Skeletal muscle cell (primary cell): ENCODE data around the gene FBXO24.
"Not testable (repeated sequence)": the region's sequence is repeated elsewhere in the genome, so short reads cannot be mapped to it uniquely, and the experiment has no call there.

ENCODE experiments used
- DNase-seq: peaks from one replicate; pipeline ENCODE4 v3.0.0-alpha.2; 2010; ENCODE audit warnings: low read depth
- H3K4me3 ChIP-seq: 2 replicates; pipeline ENCODE4 v1.5.1; 2011; ENCODE audit warnings: low read depth, mild to moderate bottlenecking, control low read depth, low read length, moderate library complexity

FBXO24 gene

GRCh38 chr7:100586266-100587025, at the start of gene FBXO24:
TSS of gene FBXO24 (plus strand) at chr7:100586328. CDS start at chr7:100586626, 298 bp downstream.
- H3K4me3 ChIP-seq, result peak within 1 kb of the TSS; percentile 96
- peak; percentile 100 for DNase-seq

GRCh38 chr7:100536695-100537094, 49.4 kb upstream of the FBXO24 start:
- DNase-seq, H3K4me3 ChIP-seq: not testable (repeated sequence)

DNA sequence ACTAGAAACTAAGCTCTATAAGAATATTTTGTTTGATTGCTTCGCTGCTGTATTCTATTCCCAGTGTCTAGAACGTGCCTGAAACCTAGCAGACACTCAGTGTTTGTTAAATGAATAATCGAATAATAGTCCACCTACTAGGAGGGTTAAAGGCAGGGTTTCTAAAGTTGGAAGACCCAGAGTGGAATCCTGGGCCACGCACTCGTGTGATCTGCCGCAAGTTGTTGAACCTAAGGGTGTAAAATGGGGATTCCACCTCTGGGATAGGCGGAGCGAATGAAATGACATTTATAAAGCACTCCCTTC, 47.8 kb upstream of the FBXO24 start:
- peak overlapping the region; percentile 53 for H3K4me3 ChIP-seq
- no peak for DNase-seq

GRCh38 chr7:100538654-100539435, 47.3 kb upstream of the FBXO24 start, which contains the start of gene AGFG2:
TSS of gene AGFG2 (plus strand) at chr7:100539203. CDS start at chr7:100539347, 144 bp downstream.
- DNase-seq, result peak; percentile 99
- peak within 1 kb of the TSS; percentile 81 for H3K4me3 ChIP-seq

DNA sequence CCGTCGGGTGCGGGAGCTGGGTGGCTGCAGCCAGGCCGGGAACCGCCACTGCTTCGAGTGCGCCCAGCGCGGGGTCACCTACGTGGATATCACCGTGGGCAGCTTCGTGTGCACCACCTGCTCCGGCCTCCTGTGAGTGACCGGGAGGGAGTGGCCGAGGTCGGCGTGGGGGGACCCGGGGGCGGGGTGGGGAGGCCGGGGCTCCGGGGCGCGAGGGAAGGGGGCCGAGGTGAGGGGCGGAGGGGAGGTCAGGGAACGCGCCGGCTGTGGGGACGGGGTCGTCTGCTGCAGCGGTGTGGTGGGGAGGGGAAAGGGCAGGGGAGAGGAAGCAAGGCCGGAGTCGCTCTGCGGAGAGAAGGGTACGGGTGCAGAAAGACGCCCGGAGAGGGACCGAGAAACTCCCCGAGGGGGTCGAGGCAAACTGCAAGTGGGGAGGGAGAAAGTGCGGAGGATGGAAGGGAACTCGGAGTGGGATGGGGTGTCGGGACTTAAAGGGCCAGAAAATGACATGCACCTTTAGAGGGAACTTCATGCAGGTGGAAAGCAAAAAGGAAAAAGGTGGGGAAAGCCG, 46.6 kb upstream of the FBXO24 start:
- DNase-seq, result no peak
- H3K4me3 ChIP-seq, result peak overlapping the region; percentile 81

- H3K4me3 ChIP-seq, result peak overlapping the region; percentile 81
- DNase-seq, result no peak
Measured at GRCh38 chr7:100540073-100540723, 45.9 kb upstream of the FBXO24 start.

DNA sequence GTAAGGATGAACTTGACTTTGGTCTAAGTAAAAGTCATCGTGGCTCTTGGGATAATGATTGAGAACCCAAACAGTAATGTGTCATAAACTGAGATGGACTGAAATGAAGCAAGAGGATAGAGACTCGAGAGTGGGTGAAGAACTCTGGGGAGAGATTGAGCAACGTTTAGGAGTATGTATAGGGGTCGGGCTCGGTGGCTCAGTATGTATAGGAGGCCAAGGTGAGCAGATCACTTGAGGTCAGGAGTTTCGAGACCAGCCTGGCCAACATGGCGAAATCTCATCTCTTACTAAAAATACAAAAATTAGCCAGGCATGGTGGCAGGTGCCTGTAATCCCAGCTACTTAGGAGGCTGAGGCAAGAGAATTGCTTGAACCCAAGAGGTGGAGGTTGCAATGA, 44.8 kb upstream of the FBXO24 start:
- not testable (repeated sequence) for DNase-seq, H3K4me3 ChIP-seq

DNA sequence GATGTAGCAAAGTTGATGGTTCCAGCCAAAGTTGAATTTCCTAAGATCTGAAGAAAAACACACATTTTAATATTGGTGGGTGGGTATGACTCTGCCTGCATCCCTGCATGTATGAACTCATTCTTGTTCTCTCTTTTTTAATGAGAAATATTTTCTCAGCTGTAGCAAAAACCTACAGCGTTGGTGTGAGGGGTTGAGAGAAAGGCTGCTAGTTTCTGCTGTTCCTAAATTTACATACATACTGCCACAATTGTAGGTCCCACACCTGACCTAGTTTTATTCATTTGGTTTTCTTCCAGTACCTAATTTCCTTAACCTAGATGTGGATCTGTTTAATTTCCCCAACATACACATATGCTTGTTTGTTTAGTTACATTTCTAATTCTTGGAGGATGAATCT, 42.5 kb upstream of the FBXO24 start:
- no peak for DNase-seq
- H3K4me3 ChIP-seq, result no peak overlapping the region

GRCh38 chr7:100544386-100544785, 41.7 kb upstream of the FBXO24 start:
- H3K4me3 ChIP-seq, result no peak overlapping the region
- DNase-seq, result no peak

DNA sequence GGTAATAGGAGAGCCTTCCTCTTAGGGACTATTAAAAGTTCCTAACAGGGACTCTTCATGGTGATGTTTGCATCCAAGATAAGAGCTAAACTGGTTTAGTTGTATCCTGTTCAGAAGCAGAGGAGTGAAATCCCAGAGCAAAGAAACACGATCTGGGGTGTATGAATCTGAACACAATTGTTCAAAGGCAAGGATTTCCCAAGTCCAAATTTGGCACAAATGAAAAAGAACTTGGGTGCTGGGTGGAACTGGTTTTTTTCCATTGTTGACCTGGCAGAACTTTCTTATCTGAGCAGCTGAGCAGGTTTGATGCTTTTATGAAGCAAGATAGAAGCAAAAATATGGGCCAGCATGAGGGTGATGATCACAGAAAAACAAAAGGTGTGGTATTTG, 41.2 kb upstream of the FBXO24 start:
- H3K4me3 ChIP-seq, result no peak overlapping the region
- no peak for DNase-seq

GRCh38 chr7:100545360-100546128, 40.6 kb upstream of the FBXO24 start:
- H3K4me3 ChIP-seq, result no peak overlapping the region
- peak; percentile 87 for DNase-seq

DNA sequence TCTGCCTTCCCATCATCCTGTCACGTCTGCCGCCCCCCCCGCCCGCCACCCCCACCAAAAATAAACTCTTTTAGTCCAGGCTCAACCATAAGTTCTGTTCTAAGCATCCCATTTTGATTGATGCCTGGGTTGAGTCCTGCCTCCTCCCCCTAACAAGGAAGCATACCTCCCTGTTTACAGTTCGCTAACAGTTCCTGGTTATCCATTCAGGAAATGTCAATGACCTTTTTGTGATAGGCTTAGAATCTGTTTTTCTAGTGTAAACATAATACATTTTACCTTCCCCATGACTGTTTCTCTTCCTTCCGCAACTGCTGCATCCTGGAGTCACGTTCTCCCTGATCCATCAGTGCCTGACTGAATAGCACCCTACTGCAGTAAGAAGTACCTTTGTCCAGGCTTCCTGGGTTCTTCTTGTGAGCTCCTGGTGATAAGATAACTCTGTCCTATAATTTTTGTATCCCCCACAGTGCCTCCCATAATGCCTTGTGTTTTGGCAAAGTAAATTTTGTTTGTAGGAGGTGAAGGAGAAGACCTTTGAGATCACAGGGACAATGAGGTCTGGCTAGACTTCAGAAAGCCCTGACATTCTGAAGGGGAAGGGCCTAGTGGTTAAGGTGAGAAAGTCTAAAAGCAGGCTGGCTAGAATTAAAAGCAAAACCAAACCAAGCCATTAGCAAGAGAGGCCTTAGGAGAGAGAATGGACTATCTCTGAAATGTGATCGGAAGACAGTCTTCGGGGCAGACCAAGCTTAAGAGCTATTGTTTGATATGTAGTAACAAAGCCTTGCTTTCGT, 39.8 kb upstream of the FBXO24 start:
- H3K4me3 ChIP-seq, result no peak overlapping the region
- DNase-seq, result no peak

GRCh38 chr7:100546926-100547800, 39.0 kb upstream of the FBXO24 start:
- no peak overlapping the region for H3K4me3 ChIP-seq

GRCh38 chr7:100547872-100548271, 38.3 kb upstream of the FBXO24 start:
- no peak for DNase-seq
- H3K4me3 ChIP-seq, result no peak overlapping the region

More at GRCh38 chr7:100546926-100547800, 39.0 kb upstream of the FBXO24 start:
- DNase-seq, result no peak

DNA sequence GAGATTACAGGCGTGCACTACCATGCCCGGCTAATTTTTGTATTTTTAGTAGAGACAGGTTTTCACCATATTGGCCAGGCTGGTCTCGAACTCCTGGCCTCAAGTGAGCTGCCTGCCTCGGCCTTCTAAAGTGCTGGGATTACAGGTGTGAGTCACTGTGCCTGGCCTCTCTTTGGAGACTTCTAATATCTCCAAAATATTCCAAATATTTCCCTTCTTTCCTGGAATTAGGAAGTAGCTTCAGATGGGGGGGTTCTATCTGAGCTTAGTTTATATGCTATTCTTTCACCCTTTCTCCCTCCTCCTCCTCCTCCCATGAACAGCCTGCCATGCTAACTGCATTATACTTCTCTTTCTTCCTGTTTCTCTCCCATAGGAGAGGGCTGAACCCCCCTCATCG, 37.7 kb upstream of the FBXO24 start:
- H3K4me3 ChIP-seq, DNase-seq: not testable (repeated sequence)

DNA sequence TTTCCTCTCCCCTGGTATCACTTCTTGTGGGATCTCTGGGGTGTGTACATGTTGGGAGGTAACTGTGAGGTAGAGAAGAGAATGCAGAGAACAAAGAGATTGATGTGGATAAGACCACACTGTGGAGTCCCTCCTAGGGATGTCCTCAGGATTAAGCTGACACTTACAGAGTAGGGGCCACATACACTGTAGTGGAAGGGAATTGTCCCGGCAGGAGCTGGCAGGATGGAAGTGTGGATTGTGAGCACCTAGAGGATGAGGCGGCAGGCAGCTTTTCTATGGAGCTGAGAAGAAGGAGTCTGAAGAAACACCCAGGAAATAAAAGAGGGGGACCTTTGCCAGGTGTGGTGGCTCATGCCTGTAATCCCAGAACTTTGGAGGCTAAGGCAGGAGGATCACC, 33.6 kb upstream of the FBXO24 start:
- DNase-seq, result no peak

DNA sequence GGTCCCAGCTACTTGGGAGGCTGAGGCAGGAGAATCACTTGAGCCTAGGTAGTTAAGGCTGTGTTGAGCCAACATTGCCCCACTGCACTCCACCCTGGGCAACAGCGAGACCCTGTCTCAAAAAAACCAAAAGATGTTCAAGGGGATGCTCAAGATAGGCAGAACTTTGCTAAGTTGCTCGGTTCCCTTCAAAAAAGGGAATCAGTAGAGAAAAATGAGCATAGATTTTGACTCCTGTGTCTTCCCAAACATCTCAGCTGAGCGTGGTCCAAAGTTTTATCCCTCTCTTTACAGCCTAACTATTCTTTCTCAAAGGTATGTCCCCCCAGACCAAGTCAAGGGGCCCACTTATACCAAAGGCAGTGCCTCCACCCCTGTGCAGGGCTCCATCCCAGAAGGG, 33.1 kb upstream of the FBXO24 start:
- no peak for DNase-seq
- H3K4me3 ChIP-seq, result no peak overlapping the region

More for the DNA sequence above, 33.6 kb upstream of the FBXO24 start:
- no peak overlapping the region for H3K4me3 ChIP-seq

DNA sequence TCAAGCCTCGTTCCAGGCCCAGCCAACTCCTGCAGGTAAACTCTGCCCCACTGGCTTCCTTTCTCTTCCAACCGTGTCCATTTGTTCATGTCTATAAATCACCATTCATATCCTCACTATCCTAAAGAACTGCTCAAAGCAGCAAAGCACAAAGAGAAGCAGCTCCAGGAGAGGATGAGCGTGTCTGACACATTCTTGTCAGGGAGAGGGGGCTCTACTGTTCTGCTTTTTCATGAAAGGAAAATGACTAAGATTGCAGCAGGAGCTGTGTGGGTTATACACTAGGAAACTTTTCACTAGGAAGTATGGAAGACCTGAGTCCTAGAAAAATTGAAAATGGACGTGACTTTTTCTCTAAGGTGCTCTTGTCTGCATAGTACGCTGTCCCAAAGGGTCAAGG, 30.4 kb upstream of the FBXO24 start:
- DNase-seq, result no peak
- no peak overlapping the region for H3K4me3 ChIP-seq
